ENCODE results near the gene BCAS3. TPM values are rescaled to one million over a fixed set of nuclear protein-coding genes. Genes with fewer than 3 reads are reported as not detected.

Gene BCAS3
- total RNA-seq, 1 donor from 2014 or later, result 44.8 TPM

GRCh38 chr17:61289408-61290385 is 612.0 kb downstream of the BCAS3 start:
- no peak overlapping the region for H3K4me3 Mint-ChIP-seq (ENCODE audit: unreplicated experiment)
- DNase-seq, result no peak
- peaks cover 21% of the 10 kb centered on the region for H3K4me1 Mint-ChIP-seq (ENCODE audit: low read depth, unreplicated experiment)
- H3K9me3 Mint-ChIP-seq (ENCODE audit: unreplicated experiment), result no peaks in the 10 kb centered on the region
- no peak overlapping the region for H3K27ac Mint-ChIP-seq (ENCODE audit: unreplicated experiment)
- H3K36me3 Mint-ChIP-seq (ENCODE audit: unreplicated experiment), result no peaks in the 10 kb centered on the region
- no peak for TF ChIP-seq CTCF (IDR thresholded peaks at IDR 0.05; ENCODE audit: partially characterized antibody, unreplicated experiment)
- H3K27me3 Mint-ChIP-seq (ENCODE audit: unreplicated experiment), result no peaks in the 10 kb centered on the region

GRCh38 chr17:61291451-61292285 is 614.0 kb downstream of the BCAS3 start:
- Mint-ChIP-seq H3K27me3 (ENCODE audit: unreplicated experiment) (no peaks in the 10 kb centered on the region), H3K4me1 (ENCODE audit: low read depth, unreplicated experiment) (peaks cover 7% of the 10 kb centered on the region), H3K27ac (ENCODE audit: unreplicated experiment) (no peak overlapping the region), H3K36me3 (ENCODE audit: unreplicated experiment) (no peaks in the 10 kb centered on the region), H3K4me3 (ENCODE audit: unreplicated experiment) (no peak overlapping the region), H3K9me3 (ENCODE audit: unreplicated experiment) (no peaks in the 10 kb centered on the region)
- no peak for DNase-seq
- no peak for TF ChIP-seq CTCF (IDR thresholded peaks at IDR 0.05; ENCODE audit: partially characterized antibody, unreplicated experiment)

- no peak for TF ChIP-seq CTCF (IDR thresholded peaks at IDR 0.05; ENCODE audit: partially characterized antibody, unreplicated experiment)
- Mint-ChIP-seq H3K27ac (ENCODE audit: unreplicated experiment) (no peak overlapping the region), H3K36me3 (ENCODE audit: unreplicated experiment) (no peaks in the 10 kb centered on the region), H3K4me3 (ENCODE audit: unreplicated experiment) (no peak overlapping the region), H3K27me3 (ENCODE audit: unreplicated experiment) (no peaks in the 10 kb centered on the region), H3K4me1 (ENCODE audit: low read depth, unreplicated experiment) (peaks cover 6% of the 10 kb centered on the region), H3K9me3 (ENCODE audit: unreplicated experiment) (no peaks in the 10 kb centered on the region)
- DNase-seq, result no peak
These were observed 616.6 kb downstream of the BCAS3 start for GRCh38 chr17:61294286-61294685.

GRCh38 chr17:61294777-61295176 is 617.1 kb downstream of the BCAS3 start:
- H3K27me3 Mint-ChIP-seq (ENCODE audit: unreplicated experiment), result no peaks in the 10 kb centered on the region
- DNase-seq, result no peak
- peaks cover 9% of the 10 kb centered on the region for H3K4me1 Mint-ChIP-seq (ENCODE audit: low read depth, unreplicated experiment)
- no peak overlapping the region for H3K27ac Mint-ChIP-seq (ENCODE audit: unreplicated experiment)
- no peaks in the 10 kb centered on the region for H3K36me3 Mint-ChIP-seq (ENCODE audit: unreplicated experiment)
- TF ChIP-seq CTCF (IDR thresholded peaks at IDR 0.05; ENCODE audit: partially characterized antibody, unreplicated experiment), result no peak
- H3K9me3 Mint-ChIP-seq (ENCODE audit: unreplicated experiment), result no peaks in the 10 kb centered on the region
- H3K4me3 Mint-ChIP-seq (ENCODE audit: unreplicated experiment), result no peak overlapping the region

Data from glutamatergic neuron (in vitro differentiated cells).